HepG2 (cell line): Measurements from ENCODE around the gene CNNM4.
A peak's percentile ranks its signal among the peaks of the same experiment; 100 is the strongest.

Experiments
- BHLHE40 ChIP-seq: IDR thresholded peaks from 2 replicates; pipeline ENCODE4 v1.6.1; 2011; ENCODE audit warnings: low read length, improper control_type of control experiment
- BRD4 ChIP-seq: sonication (generic); formaldehyde crosslinking; IDR thresholded peaks from 2 replicates; pipeline ENCODE4 v1.4.0; 2020; ENCODE audit warnings: missing genetic modification reagents
- GTF2F1 ChIP-seq: fragments of 150-350 bp; IDR thresholded peaks from 2 replicates; pipeline ENCODE4 v1.6.1; 2014; ENCODE audit warnings: low read length
- IRF2 ChIP-seq: IDR thresholded peaks from 2 replicates; pipeline ENCODE4 v1.6.1; 2018; ENCODE audit warnings: missing genetic modification reagents, missing compliant biosample characterization
- MBNL3 ChIP-seq: fragments of 250-450 bp; sonication (Bioruptor Pico); conservative IDR thresholded peaks from 2 replicates; pipeline ENCODE4 v1.8.0; 2022; ENCODE audit warnings: mild to moderate bottlenecking, inconsistent platforms
- POLR2A ChIP-seq, 2 experiments: IDR thresholded peaks; 2 replicates each; pipeline ENCODE4 v1.6.1; 2011; ENCODE audit warnings: low read depth in 2 of 2, low read length in 2 of 2, mild to moderate bottlenecking in 1 of 2, moderate library complexity in 1 of 2; ENCODE audit not compliant: insufficient read depth in 1 of 2
- THRA ChIP-seq: sonication (generic); formaldehyde crosslinking; IDR thresholded peaks from 2 replicates; pipeline ENCODE4 v1.4.0; 2020; ENCODE audit warnings: missing genetic modification reagents, borderline replicate concordance
- ZNF451 ChIP-seq: sonication (generic); formaldehyde crosslinking; IDR thresholded peaks from 2 replicates; pipeline ENCODE4 v1.5.0; 2020; ENCODE audit warnings: mild to moderate bottlenecking, missing genetic modification reagents
- ZNF687 ChIP-seq: sonication (generic); formaldehyde crosslinking; IDR thresholded peaks from 2 replicates; pipeline ENCODE4 v1.5.1; 2020; ENCODE audit warnings: mild to moderate bottlenecking, missing genetic modification reagents, moderate library complexity
- ZNF841 ChIP-seq: sonication (generic); formaldehyde crosslinking; IDR thresholded peaks from 2 replicates; pipeline ENCODE4 v1.8.1; 2023; ENCODE audit warnings: missing genetic modification reagents, borderline replicate concordance

- no peak for TF ChIP-seq MBNL3 (CRISPR knock-in tag)
- TF ChIP-seq THRA (CRISPR knock-in tag): no peak
- TF ChIP-seq GTF2F1: no peak
- no peak for TF ChIP-seq BRD4
- TF ChIP-seq ZNF451 (CRISPR knock-in tag): no peak
- TF ChIP-seq POLR2A (IDR thresholded peaks at IDR 0.05; ENCODE audit: insufficient read depth in 1 of 2, low read depth in 2 of 2, low read length in 2 of 2): 0 out of 4 replicates have a peak, but pooled peaks of 1 of the 2 experiments have one; percentile 30
- TF ChIP-seq IRF2: no peak
- TF ChIP-seq BHLHE40: no peak
- no peak for TF ChIP-seq ZNF687 (CRISPR knock-in tag)
- no peak for TF ChIP-seq ZNF841 (CRISPR knock-in tag)
These were observed 83.7 kb downstream of the CNNM4 start for GRCh38 chr2:96844405-96844808.
